ENCODE data around the gene FOXK1. TPM values are rescaled to one million over a fixed set of nuclear protein-coding genes. Genes with fewer than 3 reads are reported as not detected.
A peak's percentile ranks its signal among the peaks of the same experiment; 100 is the strongest.
"Not testable (repeated sequence)": the region's sequence is repeated elsewhere in the genome, so short reads cannot be mapped to it uniquely, and the experiment has no call there.

Gene FOXK1
- total RNA-seq: 19.8 TPM

DNA sequence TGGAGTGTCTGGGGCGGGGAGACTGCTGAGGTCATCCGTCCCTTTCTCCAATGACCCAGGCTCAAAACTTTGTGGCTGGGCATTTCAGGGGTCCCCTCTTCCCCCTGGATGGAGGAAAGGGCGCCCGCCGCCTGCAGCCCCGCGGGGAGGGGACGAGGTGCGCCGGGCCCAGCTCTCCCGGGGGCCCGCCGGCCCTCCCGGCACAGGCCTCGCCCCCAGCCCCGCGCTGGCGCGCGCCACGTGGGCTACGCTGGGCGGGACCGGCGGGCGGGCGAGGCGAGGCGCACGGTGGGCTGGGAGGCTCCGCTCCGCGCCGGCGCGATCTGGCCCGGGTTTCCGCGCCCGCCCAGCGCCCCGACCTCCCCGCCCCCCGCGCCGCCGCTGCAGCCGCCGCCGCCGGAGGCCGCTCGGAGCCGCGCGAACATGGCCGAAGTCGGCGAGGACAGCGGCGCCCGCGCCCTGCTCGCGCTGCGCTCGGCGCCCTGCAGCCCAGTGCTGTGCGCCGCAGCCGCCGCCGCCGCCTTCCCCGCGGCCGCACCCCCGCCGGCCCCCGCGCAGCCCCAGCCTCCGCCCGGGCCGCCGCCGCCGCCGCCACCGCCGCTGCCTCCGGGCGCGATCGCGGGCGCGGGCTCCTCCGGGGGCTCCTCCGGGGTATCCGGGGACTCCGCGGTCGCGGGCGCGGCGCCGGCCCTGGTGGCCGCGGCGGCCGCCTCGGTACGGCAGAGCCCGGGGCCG lies at the start of gene FOXK1:
TSS of gene FOXK1 (plus strand) at position 410 of the 735 bp plus-strand sequence. CDS start at position 424, 14 bp downstream.
- peak; percentile 47 for DNase-seq

DNA sequence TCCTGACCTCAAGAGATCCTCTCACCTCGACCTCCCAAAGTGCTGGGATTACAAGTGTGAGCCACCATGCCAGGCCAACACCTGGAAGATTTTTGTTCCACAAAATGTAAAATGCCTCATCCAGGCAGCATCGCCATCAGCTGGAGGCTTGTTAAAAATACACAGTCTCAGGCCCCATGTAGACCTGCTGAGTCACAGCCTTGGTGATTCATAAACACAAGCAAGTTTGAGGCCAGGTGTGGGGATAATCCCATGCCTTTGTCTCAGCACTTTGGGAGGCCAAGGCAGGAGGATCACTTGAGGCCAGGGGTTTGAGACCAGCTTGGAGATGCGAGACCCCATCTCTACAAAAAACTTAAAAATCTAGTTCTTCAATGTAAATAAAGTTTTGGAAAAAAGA lies 49.1 kb upstream of the FOXK1 start:
- DNase-seq: no peak

- no peak for DNase-seq
Measured at GRCh38 chr7:4634166-4634565, 47.9 kb upstream of the FOXK1 start.

DNA sequence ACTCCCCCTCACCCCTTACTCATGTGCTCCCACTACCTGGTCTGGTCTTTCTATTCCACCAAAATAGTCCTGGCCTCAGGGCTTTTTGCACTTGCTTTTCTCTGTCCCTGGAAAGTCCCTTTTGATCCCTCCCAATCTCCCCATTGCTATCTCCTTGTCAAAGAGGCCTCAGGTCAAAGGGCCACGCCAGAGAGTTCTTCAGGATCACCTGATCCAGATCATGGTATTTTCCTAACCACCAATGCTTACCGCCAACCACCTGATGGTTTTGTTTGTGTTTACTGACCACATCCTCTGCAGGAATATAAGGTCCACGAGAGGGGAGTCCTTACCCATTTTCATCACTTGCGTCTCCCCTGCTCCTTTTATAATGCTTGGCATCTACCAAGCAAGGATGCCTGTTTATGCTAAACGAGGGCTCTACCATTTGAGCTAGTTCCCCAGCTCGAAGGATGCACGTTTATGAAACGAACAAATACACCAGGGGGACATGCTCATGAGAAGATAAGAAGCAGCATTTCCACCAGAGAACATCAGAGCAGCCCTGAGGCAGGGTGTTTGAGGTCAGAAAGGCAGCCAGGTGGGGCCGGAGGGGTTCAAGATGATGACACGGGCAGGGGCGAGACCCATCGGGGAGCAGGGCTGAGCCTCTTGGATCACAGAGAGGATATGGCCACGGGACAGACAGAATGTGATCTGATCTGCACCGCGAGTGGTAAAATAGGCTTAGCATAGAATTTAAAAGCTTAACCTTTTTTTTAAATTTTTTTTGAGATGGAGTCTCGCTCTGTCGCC lies 43.1 kb upstream of the FOXK1 start:
- DNase-seq: no peak

DNA sequence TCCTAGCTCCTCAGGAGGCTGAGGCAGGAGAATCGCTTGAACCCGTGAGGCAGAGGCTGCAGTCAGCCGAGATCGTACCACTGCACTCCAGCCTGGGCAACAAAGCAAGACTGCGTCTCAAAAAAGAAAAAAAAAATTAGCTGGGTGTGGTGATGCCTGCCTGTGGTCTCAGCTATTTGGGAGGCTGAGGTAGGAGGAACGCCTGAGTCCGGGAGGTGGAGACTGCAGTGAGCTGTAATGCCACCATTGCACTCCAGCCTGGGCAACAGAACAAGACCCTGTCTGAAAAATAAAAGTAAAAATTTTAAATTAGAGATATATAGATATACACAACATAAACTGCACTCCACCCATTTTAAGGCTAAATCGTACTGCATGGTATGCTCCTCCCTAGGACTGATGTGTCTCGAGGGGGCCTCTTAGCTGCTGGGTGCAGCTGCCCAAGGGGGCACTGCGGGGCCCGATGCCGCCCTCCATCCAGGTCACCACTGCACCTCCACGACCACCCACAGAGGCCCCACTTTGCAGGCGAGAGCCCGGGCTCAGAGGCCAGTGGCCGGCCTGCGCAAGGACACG lies 40.9 kb upstream of the FOXK1 start:
- no peak for DNase-seq

DNA sequence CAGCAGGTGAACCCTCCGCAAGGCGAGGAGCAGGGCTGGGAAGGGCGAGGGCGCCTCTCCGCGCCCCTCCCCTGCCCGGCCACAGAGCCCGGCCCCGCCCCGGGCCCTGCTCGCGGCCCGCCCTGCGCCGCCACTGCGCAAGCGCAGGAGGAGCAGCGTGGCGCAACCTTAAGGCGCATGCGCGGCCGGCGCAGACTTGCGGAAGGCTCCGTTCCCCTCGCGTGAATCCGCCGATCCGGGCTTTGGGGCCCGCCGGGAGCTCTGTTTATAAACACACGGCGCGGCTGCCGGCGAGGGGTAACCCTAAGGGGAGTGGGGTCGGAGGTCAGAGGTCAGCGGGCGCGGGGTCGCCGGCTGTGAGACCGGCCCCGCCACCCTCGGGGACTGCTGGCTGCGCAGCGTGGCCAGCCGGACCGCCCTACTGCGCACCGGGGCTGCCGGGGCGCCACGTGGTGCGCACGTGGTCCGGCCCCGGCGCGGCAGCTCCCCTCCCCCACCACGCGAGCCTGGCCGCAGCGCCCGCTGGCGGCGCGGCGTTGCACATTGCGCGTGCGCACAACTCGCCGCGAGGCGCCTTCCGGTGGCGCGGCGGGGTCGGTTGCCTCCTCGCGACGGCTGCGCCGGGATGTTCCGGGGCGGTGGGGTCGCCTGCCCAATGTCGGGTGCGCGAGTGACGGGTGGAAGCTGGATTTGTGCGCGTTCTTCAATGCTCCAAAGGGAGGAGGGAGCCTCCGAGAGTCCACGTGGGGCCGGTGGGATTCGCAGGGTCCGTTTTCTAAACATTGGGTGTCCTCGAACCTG lies 40.2 kb upstream of the FOXK1 start:
- DNase-seq: peak; percentile 84

DNA sequence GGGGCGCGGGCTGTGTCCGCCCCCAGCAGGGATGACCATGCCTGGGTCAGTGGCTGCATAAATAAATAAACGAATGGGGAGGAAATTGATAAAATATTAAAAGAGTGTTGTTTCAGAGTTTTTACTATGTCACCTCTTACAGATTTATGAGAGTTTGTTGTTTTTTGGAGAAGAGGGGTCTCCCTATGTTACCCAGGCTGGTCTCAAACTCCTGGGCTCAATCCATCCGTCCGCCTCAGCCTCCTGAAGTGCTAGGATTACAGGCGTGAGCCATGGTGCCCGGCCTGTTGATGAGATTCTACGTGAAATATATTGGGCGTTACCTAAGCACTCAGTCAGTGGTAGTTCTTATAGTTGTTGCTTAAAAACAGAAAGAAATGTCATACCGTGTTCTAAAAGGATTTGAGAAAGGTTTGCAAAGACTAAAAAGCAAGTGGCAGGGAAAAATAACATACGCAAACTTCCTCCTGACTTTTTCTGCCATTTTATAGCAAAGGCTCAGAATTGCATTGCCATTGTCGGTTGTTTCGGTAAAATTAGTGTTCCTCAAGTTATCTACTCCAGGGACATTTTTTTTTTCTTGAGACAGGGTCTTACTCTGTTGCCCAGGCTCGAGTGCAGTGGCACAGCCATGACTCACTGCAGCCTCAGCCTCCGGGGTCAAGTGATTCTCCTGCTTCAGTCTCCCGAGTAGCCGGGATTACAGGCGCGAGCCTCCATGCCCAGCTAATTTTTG lies 39.5 kb upstream of the FOXK1 start:
- no peak for DNase-seq

- not testable (repeated sequence) for DNase-seq
Measured at GRCh38 chr7:4643204-4643471, 39.0 kb upstream of the FOXK1 start.

DNA sequence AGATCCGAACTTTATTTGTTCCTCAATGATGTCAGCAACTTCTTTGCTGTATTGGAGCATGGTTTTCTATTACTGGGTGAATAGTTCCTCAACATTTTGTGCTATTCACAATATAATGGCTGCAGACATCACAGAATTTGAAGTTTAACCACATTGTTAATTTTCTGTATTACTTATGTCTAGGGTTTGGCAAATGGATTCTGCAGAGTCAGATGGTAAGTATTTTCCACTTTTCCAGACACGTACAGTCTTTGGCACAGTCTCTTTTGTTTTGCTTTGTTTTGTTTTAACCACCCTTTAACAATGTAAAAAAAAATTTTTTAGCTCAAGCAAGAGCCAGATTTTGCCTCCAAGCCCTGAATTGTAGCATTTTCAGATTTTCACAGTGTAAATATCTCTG lies 36.8 kb upstream of the FOXK1 start:
- DNase-seq: no peak

- DNase-seq: no peak
Measured at GRCh38 chr7:4648111-4648510, 34.0 kb upstream of the FOXK1 start.

DNA sequence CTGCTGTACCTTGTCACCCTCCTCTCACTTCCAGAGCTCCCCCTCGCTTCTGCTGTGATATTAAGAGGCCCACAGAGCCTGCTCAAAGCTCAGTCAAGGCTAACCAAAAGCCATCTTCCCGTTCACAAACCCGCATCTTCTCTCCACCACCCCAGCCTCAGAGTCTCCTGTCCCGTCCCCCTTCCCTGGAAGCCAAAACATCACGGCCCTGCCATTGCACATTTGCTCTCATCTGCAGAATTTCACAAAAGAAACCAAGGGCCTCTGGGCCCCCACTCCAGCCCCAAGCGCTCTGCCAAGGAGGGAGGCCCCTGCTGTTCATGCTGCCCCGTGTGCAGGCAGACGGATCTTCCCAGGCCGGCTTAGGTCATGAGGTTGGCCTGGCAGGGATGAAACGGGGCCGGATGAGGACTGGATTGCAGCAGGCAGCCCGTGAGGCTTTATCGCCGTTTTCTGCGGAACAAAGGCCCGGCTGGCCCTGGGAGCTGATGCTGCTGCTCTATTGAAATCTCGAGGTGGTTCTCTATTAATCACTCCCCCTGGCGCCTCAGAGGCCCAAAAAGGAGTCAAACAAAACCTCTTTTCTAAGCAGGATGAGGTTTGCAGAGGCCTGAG lies 31.6 kb upstream of the FOXK1 start:
- DNase-seq: no peak

GRCh38 chr7:4653771-4654170 lies 28.3 kb upstream of the FOXK1 start:
- DNase-seq: no peak

DNA sequence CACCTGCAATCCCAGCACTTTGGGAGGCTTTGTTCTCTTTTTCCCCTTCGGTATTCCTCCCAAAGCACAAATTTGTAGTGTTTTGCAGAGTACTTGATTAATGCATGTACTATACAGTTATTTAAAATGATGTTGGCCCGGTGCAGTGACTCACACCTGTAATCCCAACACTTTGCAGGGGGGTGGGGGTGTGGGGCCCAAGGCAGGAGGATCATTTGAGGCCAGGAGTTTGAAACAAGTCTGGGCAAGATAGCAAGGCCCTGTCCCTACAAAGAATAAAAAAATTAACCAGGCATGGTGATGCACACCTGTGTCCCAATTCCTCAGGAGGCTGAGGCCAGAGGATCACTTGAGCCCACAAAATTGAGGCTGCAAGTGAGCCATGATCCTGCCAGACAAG lies 26.8 kb upstream of the FOXK1 start:
- no peak for DNase-seq

- DNase-seq: no peak
Measured at GRCh38 chr7:4655896-4656295, 26.2 kb upstream of the FOXK1 start.

GRCh38 chr7:4657640-4658417 lies 24.3 kb upstream of the FOXK1 start:
- no peak for DNase-seq

DNA sequence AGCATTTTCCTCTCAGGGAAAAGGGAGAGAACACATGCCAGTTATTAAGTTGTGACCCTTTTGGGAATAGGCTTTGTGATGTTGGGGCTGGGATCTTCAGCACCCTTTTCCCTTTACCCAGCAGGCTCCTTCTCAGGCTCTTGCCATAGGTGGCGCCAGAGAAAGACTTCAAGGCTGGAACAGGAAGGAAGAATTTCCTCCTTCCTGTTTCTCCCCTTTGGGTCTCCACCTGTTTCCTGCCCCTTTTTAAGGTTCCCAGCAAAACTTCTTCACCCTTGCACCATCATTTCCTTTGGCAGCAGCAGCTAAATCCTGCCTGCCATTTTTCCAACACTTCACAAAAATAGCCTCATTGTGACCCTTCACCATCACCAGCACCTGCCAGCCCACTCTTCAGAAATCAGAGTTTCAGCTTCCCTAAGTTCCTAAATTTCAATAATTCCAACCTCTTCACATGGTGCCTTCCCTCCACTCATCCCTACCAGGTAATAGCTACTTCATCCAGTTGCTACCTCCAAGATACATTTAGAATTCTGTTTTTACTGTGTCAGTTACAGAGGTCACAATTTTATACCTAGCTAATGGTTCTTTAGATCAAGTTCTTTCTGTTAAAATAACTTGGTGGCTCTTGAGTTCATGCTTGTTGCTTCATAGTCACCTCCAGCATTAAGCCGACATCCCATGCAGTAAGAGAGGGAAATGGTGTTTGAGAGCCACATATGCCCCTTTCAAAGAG lies 22.4 kb upstream of the FOXK1 start:
- no peak for DNase-seq

GRCh38 chr7:4661871-4662270 lies 20.2 kb upstream of the FOXK1 start:
- no peak for DNase-seq

DNA sequence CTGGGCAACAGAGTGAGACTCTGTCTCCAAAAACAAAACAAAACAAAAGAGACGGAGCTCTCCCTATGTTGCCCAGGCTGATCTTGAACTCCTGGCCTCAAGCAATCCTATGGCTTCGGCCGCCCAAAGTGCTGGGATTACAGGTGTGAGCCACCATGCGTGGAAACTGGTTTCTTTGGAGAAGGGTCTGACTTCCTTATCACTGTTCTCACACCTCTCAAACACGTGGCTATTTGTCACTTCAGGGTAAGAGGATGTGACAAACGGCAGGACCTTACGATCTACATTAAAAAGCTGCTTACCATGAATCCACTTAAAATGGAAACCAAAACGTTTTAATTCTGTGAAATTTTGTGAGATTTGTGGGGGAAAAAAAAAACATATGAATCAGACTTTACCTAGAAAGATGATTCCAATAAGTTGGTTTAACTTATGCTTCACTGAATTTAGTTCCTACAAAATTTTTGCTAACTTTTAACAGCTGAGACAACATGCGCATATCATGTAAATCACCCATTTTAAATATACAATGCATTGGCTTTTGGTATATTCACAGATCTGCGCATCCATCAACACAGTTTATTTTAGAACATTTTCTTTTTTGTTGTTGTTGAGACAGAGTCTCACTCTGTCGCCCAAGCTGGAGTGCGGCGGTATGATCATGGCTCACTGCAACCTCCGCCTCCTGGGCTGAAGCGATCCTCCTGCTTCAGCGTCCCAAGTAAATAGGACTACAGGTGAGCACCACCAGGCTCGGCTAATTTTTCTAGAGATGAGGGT lies 18.7 kb upstream of the FOXK1 start:
- no peak for DNase-seq

- no peak for DNase-seq
Measured at GRCh38 chr7:4665661-4666060, 16.4 kb upstream of the FOXK1 start.
